ENCODE measurements around the gene TNFAIP8. TPM values are rescaled to one million over a fixed set of nuclear protein-coding genes. Genes with fewer than 3 reads are reported as not detected.
"Not testable (repeated sequence)": the region's sequence is repeated elsewhere in the genome, so short reads cannot be mapped to it uniquely, and the experiment has no call there.

The TNFAIP8 gene
- polyA plus RNA-seq, 4 donors, result 8.5 to 12.7 (median 10.9) TPM

- FAIRE-seq, result no peak
- no peak for DNase-seq
- no peaks in the 10 kb centered on the region for H3K9me3 ChIP-seq (ENCODE audit: control insufficient read depth in 2 of 2, insufficient read depth in 1 of 2, low read depth in 1 of 2, low read length in 1 of 2)
- H3K27me3 ChIP-seq (ENCODE audit: control insufficient read depth in 3 of 3, insufficient read depth in 3 of 3, low read length in 3 of 3), result no peaks in the 10 kb centered on the region
- H3K27ac ChIP-seq (ENCODE audit: low read depth in 1 of 3, low read length in 2 of 3), result no peak overlapping the region
- peaks cover 0 to 2% (median 2%) of the 10 kb centered on the region in 3 donors for H3K4me1 ChIP-seq (ENCODE audit: control insufficient read depth in 3 of 3, insufficient read depth in 2 of 3, low read depth in 1 of 3, low read length in 2 of 3)
- no peak overlapping the region for H3K4me3 ChIP-seq (ENCODE audit: low read depth in 1 of 3, low read length in 3 of 3)
- no peaks in the 10 kb centered on the region for H3K36me3 ChIP-seq (ENCODE audit: control insufficient read depth in 3 of 3, insufficient read depth in 2 of 3, low read depth in 1 of 3, low read length in 3 of 3)
- 30 to 40% (median 34%) methylated on average over 9 of the region's 9 CpGs for WGBS, 3 donors
These were observed 56.7 kb downstream of the TNFAIP8 start for GRCh38 chr5:119412279-119413227.

- not testable (repeated sequence) for H3K27me3 ChIP-seq (ENCODE audit: control insufficient read depth in 3 of 3, insufficient read depth in 3 of 3, low read length in 3 of 3); H3K27ac ChIP-seq (ENCODE audit: low read depth in 1 of 3, low read length in 2 of 3); DNase-seq; H3K4me1 ChIP-seq (ENCODE audit: control insufficient read depth in 3 of 3, insufficient read depth in 2 of 3, low read depth in 1 of 3, low read length in 2 of 3); H3K4me3 ChIP-seq (ENCODE audit: low read depth in 1 of 3, low read length in 3 of 3); H3K9me3 ChIP-seq (ENCODE audit: control insufficient read depth in 2 of 2, insufficient read depth in 1 of 2, low read depth in 1 of 2, low read length in 1 of 2); FAIRE-seq; H3K36me3 ChIP-seq (ENCODE audit: control insufficient read depth in 3 of 3, insufficient read depth in 2 of 3, low read depth in 1 of 3, low read length in 3 of 3)
- 76 to 80% (median 79%) methylated on average over 13 of the region's 13 CpGs for WGBS, 3 donors
These were observed 58.4 kb downstream of the TNFAIP8 start for GRCh38 chr5:119414124-119414734.

GRCh38 chr5:119417891-119418605, 62.2 kb downstream of the TNFAIP8 start:
- Histone ChIP-seq H3K36me3 (ENCODE audit: control insufficient read depth in 3 of 3, insufficient read depth in 2 of 3, low read depth in 1 of 3, low read length in 3 of 3) (no peaks in the 10 kb centered on the region), H3K27ac (ENCODE audit: low read depth in 1 of 3, low read length in 2 of 3) (no peak overlapping the region), H3K4me3 (ENCODE audit: low read depth in 1 of 3, low read length in 3 of 3) (no peak overlapping the region), H3K27me3 (ENCODE audit: control insufficient read depth in 3 of 3, insufficient read depth in 3 of 3, low read length in 3 of 3) (no peaks in the 10 kb centered on the region), H3K9me3 (ENCODE audit: control insufficient read depth in 2 of 2, insufficient read depth in 1 of 2, low read depth in 1 of 2, low read length in 1 of 2) (no peaks in the 10 kb centered on the region), H3K4me1 (ENCODE audit: control insufficient read depth in 3 of 3, insufficient read depth in 2 of 3, low read depth in 1 of 3, low read length in 2 of 3) (no peaks in the 10 kb centered on the region)
- 60 to 82% (median 79%) methylated on average over 5 of the region's 5 CpGs for WGBS, 3 donors
- FAIRE-seq, result no peak
- DNase-seq, result no peak

DNA sequence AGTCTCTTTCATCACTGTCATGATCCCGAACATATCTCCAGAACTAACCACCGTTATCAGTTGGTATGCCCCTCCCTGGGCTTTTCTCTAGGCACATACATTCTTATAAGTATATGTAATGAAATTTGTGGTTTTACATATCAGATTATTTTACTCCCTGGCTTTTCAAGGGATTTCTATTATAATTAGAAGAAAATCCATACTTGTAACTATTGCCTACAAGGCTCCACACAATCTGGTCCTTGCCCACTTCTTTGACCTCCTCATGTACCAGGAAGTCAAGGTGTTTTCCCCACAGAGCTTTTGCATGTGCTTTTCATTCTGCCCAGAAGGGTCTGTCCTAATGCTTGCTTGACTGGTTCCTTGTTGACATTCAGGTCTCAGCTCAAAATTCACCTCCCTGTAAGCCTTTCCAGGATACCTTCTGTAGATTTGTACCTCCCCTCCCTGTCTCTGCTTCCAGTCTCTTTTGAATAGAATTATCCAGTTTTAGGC, 62.8 kb downstream of the TNFAIP8 start:
- no peak for DNase-seq
- Histone ChIP-seq H3K4me1 (ENCODE audit: control insufficient read depth in 3 of 3, insufficient read depth in 2 of 3, low read depth in 1 of 3, low read length in 2 of 3) (no peaks in the 10 kb centered on the region), H3K27me3 (ENCODE audit: control insufficient read depth in 3 of 3, insufficient read depth in 3 of 3, low read length in 3 of 3) (no peaks in the 10 kb centered on the region), H3K27ac (ENCODE audit: low read depth in 1 of 3, low read length in 2 of 3) (no peak overlapping the region), H3K4me3 (ENCODE audit: low read depth in 1 of 3, low read length in 3 of 3) (no peak overlapping the region), H3K36me3 (ENCODE audit: control insufficient read depth in 3 of 3, insufficient read depth in 2 of 3, low read depth in 1 of 3, low read length in 3 of 3) (no peaks in the 10 kb centered on the region), H3K9me3 (ENCODE audit: control insufficient read depth in 2 of 2, insufficient read depth in 1 of 2, low read depth in 1 of 2, low read length in 1 of 2) (no peaks in the 10 kb centered on the region)
- FAIRE-seq, result no peak
- WGBS, 3 donors, result 20 to 41% (median 38%) methylated on average over 2 of the region's 2 CpGs

DNA sequence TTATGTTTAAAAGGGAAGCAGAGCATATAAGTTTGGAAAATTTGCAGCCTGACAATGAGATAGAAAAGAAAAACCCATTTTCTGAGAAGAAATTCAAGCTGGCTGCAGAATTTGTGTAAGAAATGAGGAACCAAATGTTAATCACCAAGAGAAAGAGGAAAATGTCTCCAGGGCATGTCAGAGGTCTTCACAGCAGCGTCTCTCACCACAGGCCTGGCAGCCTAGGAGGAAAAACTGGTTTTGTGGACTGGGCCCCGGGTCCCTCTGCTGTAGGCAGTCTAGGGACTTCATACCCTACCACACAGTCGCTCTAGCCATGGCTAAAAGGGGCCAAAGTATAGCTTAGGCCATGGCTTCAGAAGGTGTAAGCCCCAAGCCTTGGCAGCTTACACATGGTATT, 64.3 kb downstream of the TNFAIP8 start:
- Histone ChIP-seq H3K4me3 (ENCODE audit: low read depth in 1 of 3, low read length in 3 of 3) (no peak overlapping the region), H3K27ac (ENCODE audit: low read depth in 1 of 3, low read length in 2 of 3) (no peak overlapping the region), H3K36me3 (ENCODE audit: control insufficient read depth in 3 of 3, insufficient read depth in 2 of 3, low read depth in 1 of 3, low read length in 3 of 3) (no peaks in the 10 kb centered on the region), H3K27me3 (ENCODE audit: control insufficient read depth in 3 of 3, insufficient read depth in 3 of 3, low read length in 3 of 3) (no peaks in the 10 kb centered on the region), H3K4me1 (ENCODE audit: control insufficient read depth in 3 of 3, insufficient read depth in 2 of 3, low read depth in 1 of 3, low read length in 2 of 3) (no peaks in the 10 kb centered on the region), H3K9me3 (ENCODE audit: control insufficient read depth in 2 of 2, insufficient read depth in 1 of 2, low read depth in 1 of 2, low read length in 1 of 2) (no peaks in the 10 kb centered on the region)
- WGBS, 3 donors, result 65 to 81% (median 76%) methylated on average over 3 of the region's 3 CpGs
- no peak for DNase-seq
- FAIRE-seq, result no peak

DNA sequence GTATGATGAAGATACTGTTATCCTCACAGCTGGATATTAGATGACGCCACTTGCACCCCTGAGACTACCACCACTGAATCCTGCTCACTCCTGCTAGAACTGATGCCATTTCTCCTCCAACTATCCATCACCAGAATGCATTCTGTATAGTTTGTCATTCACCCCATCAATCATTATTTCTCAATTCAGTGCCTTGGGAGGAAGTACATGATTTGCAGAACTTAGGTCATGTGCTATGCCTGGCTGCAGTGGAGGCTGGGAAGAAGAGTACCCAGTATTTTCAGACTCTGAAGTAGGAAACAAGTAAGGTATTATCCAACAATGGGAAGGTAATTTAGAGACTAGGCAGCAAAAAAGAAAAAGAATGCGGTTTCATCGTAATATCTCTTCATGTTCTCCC, 70.2 kb downstream of the TNFAIP8 start:
- no peak for FAIRE-seq
- no peak overlapping the region for H3K4me3 ChIP-seq (ENCODE audit: low read depth in 1 of 3, low read length in 3 of 3)
- H3K27ac ChIP-seq (ENCODE audit: low read depth in 1 of 3, low read length in 2 of 3), result no peak overlapping the region
- WGBS, 3 donors, result 96 to 99% (median 99%) methylated on average over 3 of the region's 3 CpGs
- no peaks in the 10 kb centered on the region for H3K36me3 ChIP-seq (ENCODE audit: control insufficient read depth in 3 of 3, insufficient read depth in 2 of 3, low read depth in 1 of 3, low read length in 3 of 3)
- H3K4me1 ChIP-seq (ENCODE audit: control insufficient read depth in 3 of 3, insufficient read depth in 2 of 3, low read depth in 1 of 3, low read length in 2 of 3), result peaks cover 0 to 2% (median 0%) of the 10 kb centered on the region in 3 donors
- H3K27me3 ChIP-seq (ENCODE audit: control insufficient read depth in 3 of 3, insufficient read depth in 3 of 3, low read length in 3 of 3), result no peaks in the 10 kb centered on the region
- no peaks in the 10 kb centered on the region for H3K9me3 ChIP-seq (ENCODE audit: control insufficient read depth in 2 of 2, insufficient read depth in 1 of 2, low read depth in 1 of 2, low read length in 1 of 2)
- DNase-seq, result no peak

GRCh38 chr5:119427060-119427459, 71.2 kb downstream of the TNFAIP8 start:
- FAIRE-seq (no peak), DNase-seq (no peak)
- H3K27me3 ChIP-seq (ENCODE audit: control insufficient read depth in 3 of 3, insufficient read depth in 3 of 3, low read length in 3 of 3), result no peaks in the 10 kb centered on the region
- 66 to 93% (median 77%) methylated on average over 2 of the region's 2 CpGs for WGBS, 3 donors
- peaks cover 0 to 2% of the 10 kb centered on the region in 2 donors for H3K9me3 ChIP-seq (ENCODE audit: control insufficient read depth in 2 of 2, insufficient read depth in 1 of 2, low read depth in 1 of 2, low read length in 1 of 2)
- H3K4me1 ChIP-seq (ENCODE audit: control insufficient read depth in 3 of 3, insufficient read depth in 2 of 3, low read depth in 1 of 3, low read length in 2 of 3), result peaks cover 0 to 2% (median 0%) of the 10 kb centered on the region in 3 donors
- H3K27ac ChIP-seq (ENCODE audit: low read depth in 1 of 3, low read length in 2 of 3), result no peak overlapping the region
- H3K36me3 ChIP-seq (ENCODE audit: control insufficient read depth in 3 of 3, insufficient read depth in 2 of 3, low read depth in 1 of 3, low read length in 3 of 3), result no peaks in the 10 kb centered on the region
- H3K4me3 ChIP-seq (ENCODE audit: low read depth in 1 of 3, low read length in 3 of 3), result no peak overlapping the region

DNA sequence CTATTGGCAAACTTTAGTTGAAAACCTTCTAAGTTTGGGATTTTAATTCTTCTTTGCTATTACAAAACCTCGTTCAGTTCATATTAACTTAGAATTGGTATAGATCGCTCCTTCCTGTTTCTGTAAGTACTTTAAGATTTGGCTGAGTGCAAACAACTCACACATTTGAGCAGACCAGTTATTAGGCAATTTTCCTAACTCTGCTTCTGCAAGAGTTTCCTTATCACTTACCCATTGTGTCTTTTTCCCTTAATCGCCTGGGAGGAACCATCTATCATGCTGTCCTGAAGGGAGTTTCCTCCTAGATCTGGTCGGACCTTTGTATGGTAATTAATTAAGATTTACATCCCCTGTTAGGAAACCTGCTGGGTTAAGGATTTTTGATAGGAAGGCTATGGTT, 71.8 kb downstream of the TNFAIP8 start:
- H3K36me3 ChIP-seq (ENCODE audit: control insufficient read depth in 3 of 3, insufficient read depth in 2 of 3, low read depth in 1 of 3, low read length in 3 of 3); H3K27me3 ChIP-seq (ENCODE audit: control insufficient read depth in 3 of 3, insufficient read depth in 3 of 3, low read length in 3 of 3); H3K4me3 ChIP-seq (ENCODE audit: low read depth in 1 of 3, low read length in 3 of 3); H3K9me3 ChIP-seq (ENCODE audit: control insufficient read depth in 2 of 2, insufficient read depth in 1 of 2, low read depth in 1 of 2, low read length in 1 of 2); H3K4me1 ChIP-seq (ENCODE audit: control insufficient read depth in 3 of 3, insufficient read depth in 2 of 3, low read depth in 1 of 3, low read length in 2 of 3); DNase-seq; H3K27ac ChIP-seq (ENCODE audit: low read depth in 1 of 3, low read length in 2 of 3); FAIRE-seq: not testable (repeated sequence)
- WGBS, 3 donors, result 48 to 52% (median 50%) methylated on average over 4 of the region's 4 CpGs
